ENCODE measurements around the gene IER3IP1. TPM values are rescaled to one million over a fixed set of nuclear protein-coding genes. Genes with fewer than 3 reads are reported as not detected.

Gene IER3IP1
- total and polyA plus RNA-seq, 2 of the 13 experiments (the other 11 are each of a cell fraction or from before 2014, with no cell fraction given), result 18.7 to 26.1 TPM

DNA sequence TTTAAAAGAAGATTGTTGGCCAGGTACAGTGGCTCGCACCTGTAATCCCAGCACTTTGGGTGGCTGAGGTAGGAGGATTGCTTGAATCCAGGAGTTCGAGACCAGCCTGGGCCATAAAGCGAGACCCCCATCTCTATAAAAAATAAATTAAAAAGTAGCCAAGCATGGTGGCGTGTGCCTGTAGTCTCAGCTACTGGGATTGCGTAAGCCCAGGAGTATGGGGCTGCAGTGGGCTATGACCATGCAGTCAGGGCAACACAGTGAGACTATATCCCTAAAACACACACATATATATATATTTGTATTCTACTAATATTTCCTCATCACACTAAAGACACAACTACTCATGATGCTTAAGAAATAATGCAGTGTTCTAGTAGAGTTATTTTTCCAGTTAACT, 33.0 kb downstream of the IER3IP1 start:
- no peaks in the 10 kb centered on the region; the same call in 1 of the 2 replicates for H4K20me1 ChIP-seq (ENCODE audit: insufficient read depth, low read length)
- TF ChIP-seq CEBPG (CRISPR knock-in tag; IDR thresholded peaks at IDR 0.05), result peak; percentile 60
- no peak for TF ChIP-seq KDM6A (CRISPR knock-in tag; IDR thresholded peaks at IDR 0.05; ENCODE audit: low read depth)
- TF ChIP-seq, protein P1, sequence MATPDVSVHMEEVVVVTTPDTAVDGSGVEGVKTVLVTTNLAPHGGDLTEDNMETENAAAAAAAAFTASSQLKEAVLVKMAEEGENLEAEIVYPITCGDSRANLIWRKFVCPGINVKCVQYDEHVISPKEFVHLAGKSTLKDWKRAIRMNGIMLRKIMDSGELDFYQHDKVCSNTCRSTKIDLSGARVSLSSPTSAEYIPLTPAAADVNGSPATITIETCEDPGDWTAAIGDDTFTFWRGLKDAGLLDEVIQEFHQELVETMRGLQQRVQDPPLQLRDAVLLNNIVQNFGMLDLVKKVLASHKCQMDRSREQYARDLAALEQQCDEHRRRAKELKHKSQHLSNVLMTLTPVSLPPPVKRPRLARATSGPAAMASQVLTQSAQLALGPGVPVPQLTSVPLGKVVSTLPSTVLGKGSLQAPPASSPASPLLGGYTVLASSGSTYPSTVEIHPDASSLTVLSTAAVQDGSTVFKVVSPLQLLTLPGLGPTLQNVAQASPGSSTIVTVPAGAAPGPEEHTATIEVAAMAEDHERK (CRISPR knock-in tag; IDR thresholded peaks at IDR 0.05; ENCODE audit: low read depth), result no peak
- TF ChIP-seq TAF15 (IDR thresholded peaks at IDR 0.05; ENCODE audit: low read depth, low read length, poor library complexity, severe bottlenecking), result no peak
- TF ChIP-seq ZNF143 (CRISPR knock-in tag; IDR thresholded peaks at IDR 0.05), result no peak
- TF ChIP-seq KLF15 (CRISPR knock-in tag; IDR thresholded peaks at IDR 0.05; ENCODE audit: borderline replicate concordance), result no peak
- TF ChIP-seq ZNF841 (CRISPR knock-in tag; IDR thresholded peaks at IDR 0.05; ENCODE audit: borderline replicate concordance), result no peak
- TF ChIP-seq, protein P2, sequence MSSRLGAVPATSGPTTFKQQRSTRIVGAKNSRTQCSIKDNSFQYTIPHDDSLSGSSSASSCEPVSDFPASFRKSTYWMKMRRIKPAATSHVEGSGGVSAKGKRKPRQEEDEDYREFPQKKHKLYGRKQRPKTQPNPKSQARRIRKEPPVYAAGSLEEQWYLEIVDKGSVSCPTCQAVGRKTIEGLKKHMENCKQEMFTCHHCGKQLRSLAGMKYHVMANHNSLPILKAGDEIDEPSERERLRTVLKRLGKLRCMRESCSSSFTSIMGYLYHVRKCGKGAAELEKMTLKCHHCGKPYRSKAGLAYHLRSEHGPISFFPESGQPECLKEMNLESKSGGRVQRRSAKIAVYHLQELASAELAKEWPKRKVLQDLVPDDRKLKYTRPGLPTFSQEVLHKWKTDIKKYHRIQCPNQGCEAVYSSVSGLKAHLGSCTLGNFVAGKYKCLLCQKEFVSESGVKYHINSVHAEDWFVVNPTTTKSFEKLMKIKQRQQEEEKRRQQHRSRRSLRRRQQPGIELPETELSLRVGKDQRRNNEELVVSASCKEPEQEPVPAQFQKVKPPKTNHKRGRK (CRISPR knock-in tag; IDR thresholded peaks at IDR 0.05), result no peak
- no peak for TF ChIP-seq ZNF720 (CRISPR knock-in tag; IDR thresholded peaks at IDR 0.05)
- no peak for TF ChIP-seq HNRNPL (IDR thresholded peaks at IDR 0.05; ENCODE audit: low read depth, low read length)
- TF ChIP-seq, protein P3, sequence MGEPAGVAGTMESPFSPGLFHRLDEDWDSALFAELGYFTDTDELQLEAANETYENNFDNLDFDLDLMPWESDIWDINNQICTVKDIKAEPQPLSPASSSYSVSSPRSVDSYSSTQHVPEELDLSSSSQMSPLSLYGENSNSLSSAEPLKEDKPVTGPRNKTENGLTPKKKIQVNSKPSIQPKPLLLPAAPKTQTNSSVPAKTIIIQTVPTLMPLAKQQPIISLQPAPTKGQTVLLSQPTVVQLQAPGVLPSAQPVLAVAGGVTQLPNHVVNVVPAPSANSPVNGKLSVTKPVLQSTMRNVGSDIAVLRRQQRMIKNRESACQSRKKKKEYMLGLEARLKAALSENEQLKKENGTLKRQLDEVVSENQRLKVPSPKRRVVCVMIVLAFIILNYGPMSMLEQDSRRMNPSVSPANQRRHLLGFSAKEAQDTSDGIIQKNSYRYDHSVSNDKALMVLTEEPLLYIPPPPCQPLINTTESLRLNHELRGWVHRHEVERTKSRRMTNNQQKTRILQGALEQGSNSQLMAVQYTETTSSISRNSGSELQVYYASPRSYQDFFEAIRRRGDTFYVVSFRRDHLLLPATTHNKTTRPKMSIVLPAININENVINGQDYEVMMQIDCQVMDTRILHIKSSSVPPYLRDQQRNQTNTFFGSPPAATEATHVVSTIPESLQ (CRISPR knock-in tag; conservative IDR thresholded peaks at IDR 0.05), result no peak
- TF ChIP-seq CEBPB (IDR thresholded peaks at IDR 0.05; ENCODE audit: borderline replicate concordance, low read depth, low read length), result peak; percentile 46; the same call in 1 of the 2 replicates
- H3K9me3 ChIP-seq (ENCODE audit: low read length), result no peaks in the 10 kb centered on the region
- intact Hi-C loops (cut with micrococcal nuclease; ENCODE audit: unreplicated experiment) (no loop called here), in situ Hi-C loops (cut with HindIII; ENCODE audit: extremely low pct_ligation_motif_present, low pct_unique_long_range_greater_than_20kb) (no loop called here)
- DNase-seq (ENCODE audit: low spot score), result no peak
- no peaks in the 10 kb centered on the region for H3K27me3 ChIP-seq (ENCODE audit: control insufficient read depth in 1 of 2, insufficient read depth in 2 of 2, low read length in 2 of 2)
- no peak overlapping the region for H3K9ac ChIP-seq (ENCODE audit: insufficient read depth, low read depth, low read length)
- peaks cover 2 to 3% of the 10 kb centered on the region in 2 experiments; a peak in 1 of 5 replicates for H3K36me3 ChIP-seq (replicated peaks in 1 of 2; ENCODE audit: control insufficient read depth in 1 of 2, insufficient read depth in 2 of 2, low read length in 2 of 2)
- no TSS peak for BruUV-seq (replicated peaks)
- ATAC-seq, result no peak
- no peak overlapping the region for H3K27ac ChIP-seq (ENCODE audit: extremely low read length, insufficient read depth, low read length)
- H2AFZ ChIP-seq (ENCODE audit: low read length), result no peak overlapping the region
- peaks cover 27% of the 10 kb centered on the region for H3K4me1 ChIP-seq (ENCODE audit: insufficient read depth, low read length)
- H3K79me2 ChIP-seq (ENCODE audit: insufficient read depth, low read length), result peaks cover 53% of the 10 kb centered on the region
- H3K4me2 ChIP-seq (ENCODE audit: low read depth, low read length), result no peak overlapping the region
- ChIA-PET CTCF (ENCODE audit: low intra/inter-chr PET ratio, low total read pairs) (no interaction called here), POLR2A (no interaction called here)
- FAIRE-seq, result no peak
- 95% methylated on average over 5 of the region's 5 CpGs for WGBS (ENCODE audit: low lambda C conversion rate)
- no peak overlapping the region for H3K4me3 ChIP-seq (replicated peaks in 1 of 3; ENCODE audit: insufficient read depth in 1 of 3, low read depth in 2 of 3, low read length in 3 of 3)
